Rectal smooth muscle tissue (tissue), 1 donor: Measurements from ENCODE around the gene ABL1.

Experiments used
- H3K27ac ChIP-seq: one replicate; pipeline ENCODE4 v1.7.0; 2013; ENCODE audit warnings: low read depth, low read length, inconsistent platforms
- H3K27me3 ChIP-seq: one replicate; pipeline ENCODE4 v1.7.0; 2013; ENCODE audit warnings: low read length; ENCODE audit not compliant: control insufficient read depth, insufficient read depth
- H3K36me3 ChIP-seq: one replicate; pipeline ENCODE4 v1.7.0; 2013; ENCODE audit warnings: low read length; ENCODE audit not compliant: control insufficient read depth, insufficient read depth
- H3K4me1 ChIP-seq: one replicate; pipeline ENCODE4 v1.7.0; 2013; ENCODE audit warnings: low read length; ENCODE audit not compliant: control insufficient read depth, insufficient read depth
- H3K4me3 ChIP-seq: one replicate; pipeline ENCODE4 v1.7.0; 2013; ENCODE audit warnings: low read length
- H3K9ac ChIP-seq: one replicate; pipeline ENCODE4 v1.7.0; 2013; ENCODE audit warnings: low read length

Gene ABL1

DNA sequence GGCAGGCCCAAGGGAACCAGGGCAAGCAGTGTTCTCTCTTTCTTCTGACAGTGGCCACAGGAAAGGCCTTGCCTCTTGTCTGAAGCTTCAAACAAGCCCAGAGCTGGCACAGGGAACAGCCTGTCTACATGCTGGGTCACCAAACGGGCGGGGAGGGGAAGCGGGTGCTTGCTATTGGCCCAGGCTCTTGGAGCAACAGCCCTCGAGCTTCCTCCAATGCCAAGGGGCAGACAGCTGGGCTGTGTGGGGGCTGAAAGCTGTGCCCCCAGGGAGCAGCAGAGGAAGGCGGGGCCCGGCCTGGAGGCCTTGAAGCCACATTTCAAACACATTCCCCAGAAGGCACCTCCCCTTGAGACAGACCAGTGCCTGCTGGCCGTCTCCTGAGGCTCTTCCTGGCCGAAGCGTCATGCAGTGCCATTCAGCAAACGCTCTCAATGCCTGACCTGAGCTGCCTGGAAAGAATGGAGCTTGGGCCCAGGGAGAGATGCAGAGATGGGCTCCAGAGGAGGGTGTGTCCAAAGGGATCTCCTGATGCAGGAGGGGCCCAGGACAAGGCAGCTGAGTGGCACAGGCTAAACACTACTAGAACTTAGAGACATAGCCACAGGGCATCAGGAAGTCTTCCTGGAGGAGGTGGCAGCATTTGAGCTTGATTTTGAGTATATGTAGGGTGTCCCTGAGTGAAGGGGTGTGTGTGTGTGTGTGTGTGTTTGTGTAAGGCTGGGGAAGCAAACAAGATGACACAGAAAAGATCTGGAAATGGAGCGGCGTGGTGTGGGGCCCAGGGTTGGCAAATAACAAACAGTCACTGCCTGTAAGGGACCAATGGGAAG lies 101.4 kb downstream of the ABL1 start:
- no peak overlapping the region for H3K4me3 ChIP-seq
- H3K4me1 ChIP-seq: no peaks in the 10 kb centered on the region
- H3K9ac ChIP-seq: no peak overlapping the region
- H3K27me3 ChIP-seq: peaks cover 18% of the 10 kb centered on the region
- no peak overlapping the region for H3K27ac ChIP-seq
- H3K36me3 ChIP-seq: no peaks in the 10 kb centered on the region
